ENCODE data around the gene TSPAN33. TPM values are rescaled to one million over a fixed set of nuclear protein-coding genes. Genes with fewer than 3 reads are reported as not detected.

Gene TSPAN33
- polyA plus RNA-seq, 1 of the 3 experiments (the other 2 are of a cell fraction) = 6.9 TPM

GRCh38 chr7:129210989-129211312 is 66.4 kb downstream of the TSPAN33 start:
- Histone ChIP-seq H3K27ac (ENCODE audit: low read depth in 2 of 2, low read length in 1 of 2) (no peak overlapping the region), H3K4me1 (ENCODE audit: control insufficient read depth in 1 of 2, insufficient read depth in 2 of 2, low read depth in 1 of 2, low read length in 1 of 2) (peaks cover 0 to 6% of the 10 kb centered on the region in 2 experiments; a peak in 1 of 4 replicates), H2AFZ (ENCODE audit: low read depth) (no peak overlapping the region), H3K27me3 (ENCODE audit: insufficient read depth) (no peaks in the 10 kb centered on the region), H3K4me2 (no peak overlapping the region), H3K9me2 (no peaks in the 10 kb centered on the region), H3K9me3 (no peaks in the 10 kb centered on the region), H3F3A (replicated peaks; ENCODE audit: insufficient read depth) (no peaks in the 10 kb centered on the region), H3K79me2 (ENCODE audit: insufficient read depth) (no peaks in the 10 kb centered on the region), H4K20me1 (ENCODE audit: insufficient read depth) (no peaks in the 10 kb centered on the region), H3K9ac (no peak overlapping the region), H3K36me3 (replicated peaks in 1 of 2; ENCODE audit: control insufficient read depth in 1 of 2, insufficient read depth in 2 of 2, low read length in 1 of 2) (peaks cover 18 to 33% of the 10 kb centered on the region in 2 experiments), H3K4me3 (ENCODE audit: low read depth in 2 of 2, low read length in 1 of 2) (no peak overlapping the region)
- POLR2A ChIA-PET = interaction anchor here (1.5 kb wide), 1 partner anchor 47 kb away, joined by 3 read pairs; no protein-coding TSS in a partner anchor
- TF ChIP-seq YY1 (IDR thresholded peaks at IDR 0.05; ENCODE audit: low read depth) = no peak
- no peak for TF ChIP-seq NRF1 (IDR thresholded peaks at IDR 0.05; ENCODE audit: low read depth, low read length)
- no peak for TF ChIP-seq EP300 (IDR thresholded peaks at IDR 0.05; ENCODE audit: borderline replicate concordance in 1 of 2, low read depth in 1 of 2, low read length in 1 of 2)
- TF ChIP-seq NFIC (IDR thresholded peaks at IDR 0.05; ENCODE audit: borderline replicate concordance) = no peak
- TF ChIP-seq USF2 (IDR thresholded peaks at IDR 0.05; ENCODE audit: borderline replicate concordance, low read depth, low read length) = no peak
- TF ChIP-seq PBX3 (IDR thresholded peaks at IDR 0.05) = no peak
- TF ChIP-seq RFX5 (IDR thresholded peaks at IDR 0.05; ENCODE audit: low read length) = no peak
- 93% methylated on average over 9 of the region's 14 CpGs for WGBS (ENCODE audit: low lambda C conversion rate)
- CTCF ChIA-PET = interaction anchor here (0.6 to 14.2 kb wide), 60 partner anchors 9 to 777 kb away, joined by 3 to 385 read pairs (median 4); partner anchors contain the start of genes AHCYL2, KCP, SMO and TSPAN33
- DNase-seq = no peak

- no peak overlapping the region for H3K4me2 ChIP-seq
- H3K4me1 ChIP-seq (ENCODE audit: control insufficient read depth in 1 of 2, insufficient read depth in 2 of 2, low read depth in 1 of 2, low read length in 1 of 2) = peaks cover 0 to 6% of the 10 kb centered on the region in 2 experiments; a peak in 1 of 4 replicates
- ChIA-PET POLR2A (no interaction called here), CTCF (interaction anchor here (0.6 to 14.2 kb wide), 8 partner anchors 13 to 156 kb away, joined by 3 to 385 read pairs (median 16); no protein-coding TSS in a partner anchor)
- H3K27ac ChIP-seq (ENCODE audit: low read depth in 2 of 2, low read length in 1 of 2) = no peak overlapping the region
- WGBS (ENCODE audit: low lambda C conversion rate) = 97% methylated on average over 14 of the region's 14 CpGs
- H3K9ac ChIP-seq = no peak overlapping the region
- H2AFZ ChIP-seq (ENCODE audit: low read depth) = no peak overlapping the region
- no peak for TF ChIP-seq NFIC (IDR thresholded peaks at IDR 0.05; ENCODE audit: borderline replicate concordance)
- no peak for TF ChIP-seq MAX (IDR thresholded peaks at IDR 0.05; ENCODE audit: low read depth)
- TF ChIP-seq RXRA (IDR thresholded peaks at IDR 0.05; ENCODE audit: borderline replicate concordance, low read depth) = no peak
- no peak for TF ChIP-seq SMC3 (IDR thresholded peaks at IDR 0.05; ENCODE audit: low read depth, low read length)
- TF ChIP-seq REST (IDR thresholded peaks at IDR 0.05; ENCODE audit: low read depth, low read length) = no peak
- no peak for TF ChIP-seq RCOR1 (IDR thresholded peaks at IDR 0.05; ENCODE audit: low read length)
- TF ChIP-seq TCF12 (IDR thresholded peaks at IDR 0.05) = no peak
- no peak for TF ChIP-seq GABPA (IDR thresholded peaks at IDR 0.05; ENCODE audit: low read depth)
- H3K9me3 ChIP-seq = no peaks in the 10 kb centered on the region
- H3K27me3 ChIP-seq (ENCODE audit: insufficient read depth) = no peaks in the 10 kb centered on the region
- H3F3A ChIP-seq (replicated peaks; ENCODE audit: insufficient read depth) = no peaks in the 10 kb centered on the region
- no peaks in the 10 kb centered on the region for H3K79me2 ChIP-seq (ENCODE audit: insufficient read depth)
- DNase-seq = no peak
- no peak overlapping the region for H3K4me3 ChIP-seq (ENCODE audit: low read depth in 2 of 2, low read length in 1 of 2)
- no peaks in the 10 kb centered on the region for H3K9me2 ChIP-seq
- peaks cover 14 to 28% of the 10 kb centered on the region in 2 experiments for H3K36me3 ChIP-seq (replicated peaks in 1 of 2; ENCODE audit: control insufficient read depth in 1 of 2, insufficient read depth in 2 of 2, low read length in 1 of 2)
- no peaks in the 10 kb centered on the region for H4K20me1 ChIP-seq (ENCODE audit: insufficient read depth)
Measured at GRCh38 chr7:129212126-129212525, 67.6 kb downstream of the TSPAN33 start.
